HUES6 (cell line): Measurements from ENCODE around the gene RBPMS2.

ENCODE experiments used
- H3K27ac ChIP-seq: 2 replicates; pipeline ENCODE4 v1.7.0; 2013; ENCODE audit warnings: low read depth, mild to moderate bottlenecking, low read length, inconsistent platforms
- H3K27me3 ChIP-seq: 2 replicates; pipeline ENCODE4 v1.6.1; 2013; ENCODE audit warnings: low read length; ENCODE audit not compliant: control insufficient read depth, insufficient read depth
- H3K36me3 ChIP-seq: 2 replicates; pipeline ENCODE4 v1.6.1; 2013; ENCODE audit warnings: low read length; ENCODE audit not compliant: control insufficient read depth, insufficient read depth
- H3K4me1 ChIP-seq: 2 replicates; pipeline ENCODE4 v1.6.1; 2013; ENCODE audit warnings: low read length; ENCODE audit not compliant: control insufficient read depth, insufficient read depth
- H3K4me3 ChIP-seq: 2 replicates; pipeline ENCODE4 v1.5.1; 2013; ENCODE audit warnings: low read depth, low read length
- H3K9ac ChIP-seq: one replicate; pipeline ENCODE4 v1.6.1; 2013; ENCODE audit warnings: mild to moderate bottlenecking, low read length
- H3K9me3 ChIP-seq: 2 replicates; pipeline ENCODE4 v1.6.1; 2013; ENCODE audit warnings: low read depth, low read length; ENCODE audit not compliant: control insufficient read depth, insufficient read depth

RBPMS2 gene

GRCh38 chr15:64690578-64691296 is 84.7 kb downstream of the RBPMS2 start:
- H3K4me3 ChIP-seq = no peak overlapping the region
- H3K36me3 ChIP-seq = peaks cover 87% of the 10 kb centered on the region

GRCh38 chr15:64690008-64690407 is 85.4 kb downstream of the RBPMS2 start:
- Histone ChIP-seq H3K27ac (no peak overlapping the region), H3K4me3 (no peak overlapping the region), H3K36me3 (peaks cover 82% of the 10 kb centered on the region)

More at GRCh38 chr15:64690578-64691296, 84.7 kb downstream of the RBPMS2 start:
- Histone ChIP-seq H3K4me1 (peaks cover 26% of the 10 kb centered on the region), H3K9ac (no peak overlapping the region), H3K27me3 (no peaks in the 10 kb centered on the region), H3K9me3 (no peaks in the 10 kb centered on the region), H3K27ac (no peak overlapping the region)

More at GRCh38 chr15:64690008-64690407, 85.4 kb downstream of the RBPMS2 start:
- Histone ChIP-seq H3K27me3 (no peaks in the 10 kb centered on the region), H3K9me3 (no peaks in the 10 kb centered on the region), H3K9ac (no peak overlapping the region), H3K4me1 (peaks cover 26% of the 10 kb centered on the region)
